GM21737 (cell line): ENCODE results near the gene FRY.

ENCODE experiments used
- ATAC-seq: cut with Tn5 transposase; IDR thresholded peaks from one replicate; pipeline ENCODE4 v1.9.1; 2021; ENCODE audit warnings: mild to moderate bottlenecking, moderate library complexity; ENCODE audit not compliant: unreplicated experiment

The FRY gene

GRCh38 chr13:32298695-32299094, 267.1 kb downstream of the FRY start:
- no peak for ATAC-seq

- no peak for ATAC-seq
Observed at GRCh38 chr13:32299893-32300292, 268.3 kb downstream of the FRY start.

GRCh38 chr13:32300406-32300805, 268.8 kb downstream of the FRY start:
- no peak for ATAC-seq

- ATAC-seq: no peak
Observed at GRCh38 chr13:32300920-32301319, 269.3 kb downstream of the FRY start.

- ATAC-seq: no peak
Observed at GRCh38 chr13:32302461-32302860, 270.9 kb downstream of the FRY start.

GRCh38 chr13:32305646-32306045, 274.1 kb downstream of the FRY start:
- no peak for ATAC-seq

GRCh38 chr13:32309312-32310133, 277.9 kb downstream of the FRY start:
- ATAC-seq: peak; percentile 15

GRCh38 chr13:32310134-32310706, 278.6 kb downstream of the FRY start:
- ATAC-seq: peak; percentile 47

GRCh38 chr13:32311188-32311897, 279.8 kb downstream of the FRY start:
- ATAC-seq: no peak

GRCh38 chr13:32314271-32315237, 283.0 kb downstream of the FRY start:
- ATAC-seq: peak; percentile 25

- peak; percentile 90 for ATAC-seq
Observed at GRCh38 chr13:32315238-32316027, 283.9 kb downstream of the FRY start, which contains the start of the genes BRCA2 and ZAR1L. TSS of gene BRCA2 (plus strand) at chr13:32315508. CDS start at chr13:32316461, 953 bp downstream. TSS of gene ZAR1L (minus strand) at chr13:32315363. CDS start at chr13:32311925, 3,438 bp downstream.

GRCh38 chr13:32316028-32316339, 284.4 kb downstream of the FRY start:
- peak; percentile 42 for ATAC-seq

- ATAC-seq: no peak
Observed at GRCh38 chr13:32316501-32316900, 284.9 kb downstream of the FRY start.

- no peak for ATAC-seq
Observed at GRCh38 chr13:32317716-32318465, 286.3 kb downstream of the FRY start.

GRCh38 chr13:32320528-32320927, 289.0 kb downstream of the FRY start:
- ATAC-seq: no peak

- ATAC-seq: no peak
Observed at GRCh38 chr13:32323912-32324311, 292.3 kb downstream of the FRY start.

GRCh38 chr13:32330441-32330840, 298.9 kb downstream of the FRY start:
- ATAC-seq: no peak

GRCh38 chr13:32334671-32335070, 303.1 kb downstream of the FRY start:
- ATAC-seq: no peak

- ATAC-seq: no peak
Observed at GRCh38 chr13:32340914-32341313, 309.3 kb downstream of the FRY start.
